ENCODE measurements around the gene MYO1E.

- TF ChIP-seq CTCF (IDR thresholded peaks at IDR 0.05) (no peak), POLR2AphosphoS5 (IDR thresholded peaks at IDR 0.05) (no peak), POLR2A (IDR thresholded peaks at IDR 0.05) (no peak)
Measured at GRCh38 chr15:59335207-59335786, 37.4 kb downstream of the MYO1E start.

Measured in prostate gland (tissue), 2 donors.